ENCODE data around the gene ADAMTS6. TPM values are rescaled to one million over a fixed set of nuclear protein-coding genes. Genes with fewer than 3 reads are reported as not detected.

Gene ADAMTS6
- total RNA-seq, 1 donor = 150 TPM

- Histone ChIP-seq H3K4me3 (ENCODE audit: insufficient read depth, low read length) (no peak overlapping the region), H3K27ac (ENCODE audit: low read depth, low read length) (peak overlapping the region; percentile 37), H3K27me3 (ENCODE audit: insufficient read depth, low read length) (no peaks in the 10 kb centered on the region), H3K36me3 (ENCODE audit: insufficient read depth, low read length) (peaks cover 25% of the 10 kb centered on the region), H2AFZ (ENCODE audit: low read length) (peak overlapping the region; percentile 4), H3K79me2 (ENCODE audit: insufficient read depth, low read length) (peaks cover 8% of the 10 kb centered on the region), H3K4me1 (ENCODE audit: insufficient read depth, low read length) (peaks cover 8% of the 10 kb centered on the region), H3K9me3 (ENCODE audit: low read depth, low read length) (no peaks in the 10 kb centered on the region), H4K20me1 (ENCODE audit: insufficient read depth, low read length) (no peaks in the 10 kb centered on the region), H3K4me2 (ENCODE audit: insufficient read depth, low read length) (peak overlapping the region; percentile 35)
- no peak for TF ChIP-seq CTCF (IDR thresholded peaks at IDR 0.05; ENCODE audit: extremely low read depth, low read depth, low read length)
- DNase-seq (ENCODE audit: insufficient read length, low spot score, missing footprints) = no peak
These were observed 189.5 kb downstream of the ADAMTS6 start for GRCh38 chr5:65292196-65292595.

- Histone ChIP-seq H3K27me3 (ENCODE audit: insufficient read depth, low read length) (no peaks in the 10 kb centered on the region), H2AFZ (ENCODE audit: low read length) (no peak overlapping the region), H3K4me3 (ENCODE audit: insufficient read depth, low read length) (no peak overlapping the region), H3K4me1 (ENCODE audit: insufficient read depth, low read length) (peaks cover 8% of the 10 kb centered on the region), H3K27ac (ENCODE audit: low read depth, low read length) (no peak overlapping the region), H3K4me2 (ENCODE audit: insufficient read depth, low read length) (no peak overlapping the region), H3K36me3 (ENCODE audit: insufficient read depth, low read length) (peaks cover 22% of the 10 kb centered on the region), H3K9me3 (ENCODE audit: low read depth, low read length) (no peaks in the 10 kb centered on the region), H4K20me1 (ENCODE audit: insufficient read depth, low read length) (no peaks in the 10 kb centered on the region), H3K79me2 (ENCODE audit: insufficient read depth, low read length) (peaks cover 8% of the 10 kb centered on the region)
- TF ChIP-seq CTCF (IDR thresholded peaks at IDR 0.05; ENCODE audit: extremely low read depth, low read depth, low read length) = no peak
- no peak for DNase-seq (ENCODE audit: insufficient read length, low spot score, missing footprints)
These were observed 191.0 kb downstream of the ADAMTS6 start for GRCh38 chr5:65290677-65291076.

DNA sequence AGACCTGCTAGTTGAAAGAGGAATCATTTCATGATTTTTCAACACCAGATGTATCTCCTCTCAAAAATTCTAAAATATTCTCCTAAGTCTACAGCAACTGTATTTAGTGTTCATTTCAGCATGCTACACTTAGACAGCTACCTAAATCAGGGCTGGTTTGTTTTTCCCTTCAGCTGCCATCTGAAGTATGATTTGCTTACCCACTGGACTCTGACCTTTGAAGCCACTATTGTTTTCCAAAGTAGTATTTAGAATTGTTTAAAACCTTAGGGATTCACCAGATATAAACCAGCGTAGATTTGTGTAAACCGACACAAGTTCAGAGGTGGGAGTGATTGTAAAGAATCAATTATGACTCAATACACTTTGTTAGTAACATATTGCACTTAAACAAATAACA, 193.1 kb downstream of the ADAMTS6 start:
- Histone ChIP-seq H3K27ac (ENCODE audit: low read depth, low read length) (no peak overlapping the region), H3K36me3 (ENCODE audit: insufficient read depth, low read length) (peaks cover 31% of the 10 kb centered on the region), H3K79me2 (ENCODE audit: insufficient read depth, low read length) (peaks cover 5% of the 10 kb centered on the region), H4K20me1 (ENCODE audit: insufficient read depth, low read length) (no peaks in the 10 kb centered on the region), H3K4me3 (ENCODE audit: insufficient read depth, low read length) (no peak overlapping the region), H3K27me3 (ENCODE audit: insufficient read depth, low read length) (no peaks in the 10 kb centered on the region), H3K4me1 (ENCODE audit: insufficient read depth, low read length) (peaks cover 8% of the 10 kb centered on the region), H3K4me2 (ENCODE audit: insufficient read depth, low read length) (no peak overlapping the region), H2AFZ (ENCODE audit: low read length) (no peak overlapping the region), H3K9me3 (ENCODE audit: low read depth, low read length) (no peaks in the 10 kb centered on the region)
- TF ChIP-seq CTCF (IDR thresholded peaks at IDR 0.05; ENCODE audit: extremely low read depth, low read depth, low read length) = no peak
- no peak for DNase-seq (ENCODE audit: insufficient read length, low spot score, missing footprints)

- no peak for TF ChIP-seq CTCF (IDR thresholded peaks at IDR 0.05; ENCODE audit: extremely low read depth, low read depth, low read length)
- DNase-seq (ENCODE audit: insufficient read length, low spot score, missing footprints) = no peak
- H3K9me3 ChIP-seq (ENCODE audit: low read depth, low read length) = no peaks in the 10 kb centered on the region
- H3K36me3 ChIP-seq (ENCODE audit: insufficient read depth, low read length) = peaks cover 6% of the 10 kb centered on the region
- no peaks in the 10 kb centered on the region for H4K20me1 ChIP-seq (ENCODE audit: insufficient read depth, low read length)
- no peak overlapping the region for H2AFZ ChIP-seq (ENCODE audit: low read length)
- no peak overlapping the region for H3K4me2 ChIP-seq (ENCODE audit: insufficient read depth, low read length)
- no peaks in the 10 kb centered on the region for H3K79me2 ChIP-seq (ENCODE audit: insufficient read depth, low read length)
- H3K4me3 ChIP-seq (ENCODE audit: insufficient read depth, low read length) = no peak overlapping the region
- H3K4me1 ChIP-seq (ENCODE audit: insufficient read depth, low read length) = no peaks in the 10 kb centered on the region
- H3K27ac ChIP-seq (ENCODE audit: low read depth, low read length) = no peak overlapping the region
- H3K27me3 ChIP-seq (ENCODE audit: insufficient read depth, low read length) = no peaks in the 10 kb centered on the region
These were observed 202.1 kb downstream of the ADAMTS6 start for GRCh38 chr5:65279603-65280002.
